ENCODE measurements around the gene C1orf21.

The C1orf21 gene

DNA sequence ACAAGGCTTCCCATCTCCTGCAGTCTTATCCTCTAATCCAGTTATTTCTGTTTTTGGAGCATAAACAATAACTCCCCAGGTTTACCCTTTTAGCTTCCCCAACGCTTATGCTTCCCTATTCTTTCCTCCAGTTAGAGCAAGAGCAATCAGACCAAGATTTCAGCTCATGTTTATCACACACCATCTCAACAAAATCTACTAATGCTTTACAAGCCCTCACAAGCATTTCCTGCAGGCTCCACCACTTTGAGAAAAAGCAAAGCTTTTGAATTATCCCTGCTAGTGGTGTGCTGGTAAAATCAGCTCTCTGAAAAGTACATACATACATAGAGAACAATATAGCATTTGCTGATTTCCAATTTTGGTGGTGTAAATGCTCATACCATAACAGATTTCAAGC, 275.0 kb downstream of the C1orf21 start:
- H3K4me1 ChIP-seq (ENCODE audit: insufficient read depth, low read length), result peaks cover 3% of the 10 kb centered on the region
- H2AFZ ChIP-seq (ENCODE audit: low read depth, low read length), result no peak overlapping the region
- peaks cover 13% of the 10 kb centered on the region for H3K27me3 ChIP-seq (ENCODE audit: insufficient read depth, low read length)
- no peak overlapping the region for H3K4me3 ChIP-seq (ENCODE audit: low read length)
- H3K36me3 ChIP-seq (ENCODE audit: insufficient read depth, low read length), result no peaks in the 10 kb centered on the region
- H3K9me3 ChIP-seq (ENCODE audit: low read length), result no peaks in the 10 kb centered on the region

DNA sequence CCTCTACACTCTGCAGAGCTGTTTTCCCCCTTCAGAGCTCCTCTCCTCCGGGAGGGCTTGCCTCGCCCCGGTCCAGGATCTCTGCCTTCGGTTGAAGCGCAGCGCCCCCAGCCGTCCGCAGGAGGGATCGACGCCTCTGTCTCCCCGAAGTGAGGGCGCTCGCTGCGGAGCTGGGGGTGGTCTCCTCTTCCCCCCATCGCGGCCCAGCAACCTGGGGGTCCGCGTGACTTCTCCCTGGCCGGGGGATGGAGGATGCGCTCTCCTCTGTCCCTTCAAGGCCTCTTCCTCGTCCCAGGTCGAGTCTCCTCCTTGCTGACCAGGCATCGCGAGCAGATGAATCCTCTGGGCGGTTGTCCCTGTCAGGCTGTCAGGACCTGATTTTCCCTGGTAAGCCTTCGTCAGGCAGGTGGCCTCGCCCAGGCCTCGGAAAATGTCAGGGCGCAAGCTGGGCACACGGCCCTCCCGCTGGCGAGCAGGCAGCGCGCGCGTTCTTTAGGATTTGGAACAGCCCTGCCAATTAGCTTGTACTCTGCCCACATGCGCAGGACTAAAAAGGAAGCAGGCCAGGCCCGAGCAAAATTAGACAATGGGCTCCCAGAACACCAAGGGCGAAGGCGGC, 277.3 kb downstream of the C1orf21 start:
- Histone ChIP-seq H3K4me3 (ENCODE audit: low read length) (peak overlapping the region; percentile 17), H2AFZ (ENCODE audit: low read depth, low read length) (no peak overlapping the region), H3K27me3 (ENCODE audit: insufficient read depth, low read length) (peaks cover 13% of the 10 kb centered on the region), H3K4me1 (ENCODE audit: insufficient read depth, low read length) (peaks cover 13% of the 10 kb centered on the region), H3K9me3 (ENCODE audit: low read length) (no peaks in the 10 kb centered on the region), H3K36me3 (ENCODE audit: insufficient read depth, low read length) (no peaks in the 10 kb centered on the region)

DNA sequence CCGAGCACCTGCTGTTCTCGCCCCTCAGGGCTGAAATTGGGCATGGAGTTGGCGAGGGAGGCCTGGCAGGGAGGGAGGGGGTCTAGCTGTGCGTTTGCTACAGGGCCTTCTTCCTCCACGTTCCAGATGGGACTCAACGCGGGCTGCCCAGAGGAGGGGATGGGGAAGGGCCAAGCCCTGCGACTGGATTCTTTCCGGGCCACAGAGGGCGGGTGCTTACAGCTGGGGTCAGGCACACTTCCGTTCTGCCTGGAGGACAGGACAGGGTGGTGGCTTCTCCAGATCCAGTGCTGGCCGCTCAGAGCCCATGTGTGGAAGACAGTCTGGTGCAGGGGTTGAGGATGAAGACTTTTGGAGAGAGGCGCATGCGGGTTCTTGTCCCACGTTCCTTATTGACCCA, 277.8 kb downstream of the C1orf21 start:
- Histone ChIP-seq H3K4me3 (ENCODE audit: low read length) (no peak overlapping the region), H3K9me3 (ENCODE audit: low read length) (no peaks in the 10 kb centered on the region), H3K4me1 (ENCODE audit: insufficient read depth, low read length) (peaks cover 18% of the 10 kb centered on the region), H3K27me3 (ENCODE audit: insufficient read depth, low read length) (peaks cover 13% of the 10 kb centered on the region), H2AFZ (ENCODE audit: low read depth, low read length) (no peak overlapping the region), H3K36me3 (ENCODE audit: insufficient read depth, low read length) (no peaks in the 10 kb centered on the region)

DNA sequence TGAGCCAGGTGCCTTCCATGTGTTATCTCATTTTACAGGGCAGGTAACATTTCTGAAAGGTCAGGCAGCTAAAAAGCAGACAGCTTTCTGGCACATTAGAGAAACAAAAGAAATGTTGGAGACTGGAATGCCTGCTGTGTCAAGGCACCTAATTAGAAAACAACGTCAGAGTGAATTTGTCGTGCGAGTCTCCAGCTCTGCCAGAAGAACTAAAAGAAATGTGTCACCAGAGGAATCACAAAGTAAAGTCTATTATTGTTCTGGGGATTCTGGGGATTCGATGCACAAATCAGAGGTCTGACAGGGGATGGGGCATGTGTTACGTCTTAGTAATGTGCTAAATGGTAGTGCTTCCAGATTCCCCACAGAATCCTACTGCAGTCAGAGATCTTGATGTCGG, 278.5 kb downstream of the C1orf21 start:
- Histone ChIP-seq H2AFZ (ENCODE audit: low read depth, low read length) (no peak overlapping the region), H3K36me3 (ENCODE audit: insufficient read depth, low read length) (no peaks in the 10 kb centered on the region), H3K4me3 (ENCODE audit: low read length) (no peak overlapping the region), H3K9me3 (ENCODE audit: low read length) (no peaks in the 10 kb centered on the region), H3K27me3 (ENCODE audit: insufficient read depth, low read length) (peaks cover 13% of the 10 kb centered on the region), H3K4me1 (ENCODE audit: insufficient read depth, low read length) (peaks cover 22% of the 10 kb centered on the region)

DNA sequence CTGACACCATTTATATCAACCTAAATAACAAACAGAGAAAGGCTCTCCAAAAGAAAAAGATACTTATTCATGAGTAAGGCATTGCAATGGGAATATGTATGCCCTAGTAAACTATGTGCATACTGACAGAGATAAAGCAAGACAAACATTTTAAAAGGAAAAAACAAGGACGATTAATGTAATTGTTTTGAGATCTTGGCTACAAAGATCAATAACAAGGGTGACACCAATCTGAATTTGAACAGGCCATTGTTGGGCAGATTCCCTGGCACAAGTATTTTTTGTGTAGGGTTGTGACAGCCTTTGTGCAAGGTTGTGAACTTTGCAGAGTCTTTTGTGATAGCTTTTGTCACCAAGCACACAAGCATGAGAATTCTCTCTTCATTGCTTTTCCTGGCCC, 282.6 kb downstream of the C1orf21 start:
- Histone ChIP-seq H3K27me3 (ENCODE audit: insufficient read depth, low read length) (peaks cover 10% of the 10 kb centered on the region), H3K4me1 (ENCODE audit: insufficient read depth, low read length) (peaks cover 19% of the 10 kb centered on the region), H2AFZ (ENCODE audit: low read depth, low read length) (no peak overlapping the region), H3K9me3 (ENCODE audit: low read length) (no peaks in the 10 kb centered on the region), H3K4me3 (ENCODE audit: low read length) (no peak overlapping the region), H3K36me3 (ENCODE audit: insufficient read depth, low read length) (no peaks in the 10 kb centered on the region)

DNA sequence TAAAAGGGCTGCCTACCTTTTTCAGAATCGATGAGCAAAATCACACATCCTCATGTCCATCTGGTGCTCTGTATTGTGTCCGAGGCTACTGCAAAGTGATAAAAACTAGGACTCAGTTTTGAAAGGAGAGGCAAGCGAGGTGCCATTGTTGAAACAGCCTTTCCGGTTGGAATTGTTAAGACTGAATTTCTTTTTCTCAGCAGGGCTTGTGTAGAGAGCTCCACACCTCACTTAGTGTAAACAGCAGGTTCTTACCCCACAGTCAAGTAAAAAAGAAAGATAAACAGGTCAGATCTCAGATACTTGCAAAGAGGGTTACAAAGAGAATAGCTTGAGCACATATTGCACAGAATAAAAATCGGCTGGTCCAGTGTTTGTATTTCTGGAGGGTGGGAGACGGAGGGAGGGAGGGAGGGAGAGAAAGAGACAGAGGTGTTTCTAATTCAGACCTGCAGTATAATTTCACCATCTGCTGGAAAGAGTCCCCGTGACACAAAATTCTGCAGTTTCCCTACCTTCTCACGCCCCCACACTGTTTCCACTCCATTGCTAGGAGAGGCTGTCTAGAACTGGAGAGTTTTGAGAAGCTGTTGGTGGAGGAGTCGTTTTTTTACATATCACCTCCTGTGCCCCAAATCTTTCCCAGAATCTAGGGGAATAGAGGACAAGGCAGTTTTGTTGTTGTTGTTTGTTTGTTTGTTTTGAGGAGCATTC, 285.3 kb downstream of the C1orf21 start:
- H3K9me3 ChIP-seq (ENCODE audit: low read length), result no peaks in the 10 kb centered on the region
- no peaks in the 10 kb centered on the region for H3K36me3 ChIP-seq (ENCODE audit: insufficient read depth, low read length)
- H3K4me1 ChIP-seq (ENCODE audit: insufficient read depth, low read length), result peaks cover 19% of the 10 kb centered on the region
- H3K27me3 ChIP-seq (ENCODE audit: insufficient read depth, low read length), result peaks cover 2% of the 10 kb centered on the region
- H3K4me3 ChIP-seq (ENCODE audit: low read length), result no peak overlapping the region
- H2AFZ ChIP-seq (ENCODE audit: low read depth, low read length), result no peak overlapping the region

DNA sequence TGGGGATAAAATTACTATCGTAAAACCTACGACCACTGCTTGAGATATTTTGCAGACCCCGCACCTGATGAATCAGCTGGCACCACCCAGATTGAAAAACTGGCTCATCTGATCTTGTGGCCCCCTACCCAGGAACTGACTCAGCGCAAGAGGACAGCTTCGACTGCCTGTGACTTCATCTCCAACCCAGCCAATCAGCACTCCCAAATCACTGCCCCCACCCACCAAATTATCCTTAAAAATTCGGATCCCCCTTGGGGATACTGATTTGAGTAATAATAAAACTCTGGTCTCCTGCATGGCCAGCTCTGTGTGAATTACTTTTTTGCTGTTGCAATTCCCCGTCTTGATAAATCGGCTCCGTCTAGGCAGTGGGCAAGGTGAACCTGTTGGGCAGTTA, 286.5 kb downstream of the C1orf21 start:
- H3K9me3 ChIP-seq (ENCODE audit: low read length), result no peaks in the 10 kb centered on the region
- H3K27me3 ChIP-seq (ENCODE audit: insufficient read depth, low read length), result peaks cover 2% of the 10 kb centered on the region
- no peak overlapping the region for H3K4me3 ChIP-seq (ENCODE audit: low read length)
- H3K36me3 ChIP-seq (ENCODE audit: insufficient read depth, low read length), result no peaks in the 10 kb centered on the region
- peaks cover 18% of the 10 kb centered on the region for H3K4me1 ChIP-seq (ENCODE audit: insufficient read depth, low read length)
- H2AFZ ChIP-seq (ENCODE audit: low read depth, low read length), result no peak overlapping the region

DNA sequence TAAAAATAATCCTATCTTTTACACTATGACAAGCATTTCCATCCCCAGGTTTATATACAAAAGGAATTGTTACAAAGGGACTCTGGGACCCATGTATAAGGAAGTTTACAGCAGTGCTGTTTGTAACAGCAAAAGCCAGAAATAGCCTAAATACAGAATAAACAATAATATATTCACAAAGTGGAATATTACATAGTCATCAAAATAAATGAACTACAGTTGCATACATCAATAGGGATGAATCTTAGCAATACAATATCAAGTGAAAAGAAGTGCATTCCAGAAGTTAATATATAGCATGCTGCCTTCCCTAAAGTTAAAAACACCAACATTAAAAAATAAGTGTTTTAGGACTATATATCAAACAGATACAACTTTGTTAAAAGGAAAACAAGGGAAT, 290.5 kb downstream of the C1orf21 start:
- Histone ChIP-seq H3K4me1 (ENCODE audit: insufficient read depth, low read length) (no peaks in the 10 kb centered on the region), H3K36me3 (ENCODE audit: insufficient read depth, low read length) (no peaks in the 10 kb centered on the region)

More for the DNA sequence above, 290.5 kb downstream of the C1orf21 start:
- peaks cover 2% of the 10 kb centered on the region for H3K9me3 ChIP-seq (ENCODE audit: low read length)
- H2AFZ ChIP-seq (ENCODE audit: low read depth, low read length), result no peak overlapping the region
- H3K4me3 ChIP-seq (ENCODE audit: low read length), result no peak overlapping the region
- H3K27me3 ChIP-seq (ENCODE audit: insufficient read depth, low read length), result no peaks in the 10 kb centered on the region
